A673 (cell line): ENCODE measurements around the gene OR2K2.

Experiments
- EZH2 ChIP-seq: fragments of 200-600 bp; sonication (generic); IDR thresholded peaks from 2 replicates; pipeline ENCODE4 v1.6.1; 2017; ENCODE audit warnings: borderline replicate concordance, low read depth, mild to moderate bottlenecking, mixed read lengths, antibody characterized with exemption, low read length; ENCODE audit not compliant: poor library complexity, severe bottlenecking
- TF ChIP-seq, protein P1 (sequence below): fragments of 300-800, 200-600 bp; sonication (generic); conservative IDR thresholded peaks from 2 replicates; pipeline ENCODE4 v1.5.1; 2017; ENCODE audit warnings: low read depth, mild to moderate bottlenecking, antibody characterized with exemption, low read length, moderate library complexity, mixed read lengths

DNA sequence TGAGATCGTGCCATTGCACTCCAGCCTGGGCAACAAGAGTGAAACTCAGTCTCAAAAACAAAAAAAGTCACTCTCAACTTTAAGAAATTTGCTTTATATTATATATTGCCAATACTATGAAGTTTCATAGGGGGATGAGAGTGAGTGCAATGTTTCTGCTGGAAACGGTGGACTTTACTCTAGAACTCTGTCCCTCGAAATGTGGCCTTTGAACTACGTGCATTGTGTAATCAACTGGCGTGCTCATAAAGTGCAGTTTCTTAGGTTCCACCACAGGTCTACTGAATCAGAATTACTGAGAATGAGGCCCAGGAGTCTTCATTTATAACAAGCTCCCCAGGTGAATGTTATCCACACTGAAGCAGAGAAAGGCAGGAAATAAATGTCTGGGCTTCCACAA, 24.1 kb downstream of the OR2K2 start:
- TF ChIP-seq, protein P1, sequence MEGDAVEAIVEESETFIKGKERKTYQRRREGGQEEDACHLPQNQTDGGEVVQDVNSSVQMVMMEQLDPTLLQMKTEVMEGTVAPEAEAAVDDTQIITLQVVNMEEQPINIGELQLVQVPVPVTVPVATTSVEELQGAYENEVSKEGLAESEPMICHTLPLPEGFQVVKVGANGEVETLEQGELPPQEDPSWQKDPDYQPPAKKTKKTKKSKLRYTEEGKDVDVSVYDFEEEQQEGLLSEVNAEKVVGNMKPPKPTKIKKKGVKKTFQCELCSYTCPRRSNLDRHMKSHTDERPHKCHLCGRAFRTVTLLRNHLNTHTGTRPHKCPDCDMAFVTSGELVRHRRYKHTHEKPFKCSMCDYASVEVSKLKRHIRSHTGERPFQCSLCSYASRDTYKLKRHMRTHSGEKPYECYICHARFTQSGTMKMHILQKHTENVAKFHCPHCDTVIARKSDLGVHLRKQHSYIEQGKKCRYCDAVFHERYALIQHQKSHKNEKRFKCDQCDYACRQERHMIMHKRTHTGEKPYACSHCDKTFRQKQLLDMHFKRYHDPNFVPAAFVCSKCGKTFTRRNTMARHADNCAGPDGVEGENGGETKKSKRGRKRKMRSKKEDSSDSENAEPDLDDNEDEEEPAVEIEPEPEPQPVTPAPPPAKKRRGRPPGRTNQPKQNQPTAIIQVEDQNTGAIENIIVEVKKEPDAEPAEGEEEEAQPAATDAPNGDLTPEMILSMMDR: no peak
- TF ChIP-seq EZH2: no peak
